Activated naive CD4-positive, alpha-beta T cell treated with anti-CD3 and anti-CD28 coated beads, Interleukin-2, amount 50 U/mL, for 72 hours (primary cell): ENCODE measurements around the gene KLHDC8B. TPM values are rescaled to one million over a fixed set of nuclear protein-coding genes. Genes with fewer than 3 reads are reported as not detected.

Experiments used
- ATAC-seq, 2 donors: fragments of 150-1000 bp; cut with Tn5 transposase; 2 replicates each; pipeline ENCODE4 v1.10.0; 2021; ENCODE audit warnings: mild to moderate bottlenecking in 2 of 2, moderate library complexity in 2 of 2
- DNase-seq, 2 donors: peaks; one replicate each; pipeline ENCODE4 v3.0.0; 2021 to 2022; ENCODE audit warnings: low spot score in 2 of 2
- H3K27ac Mint-ChIP-seq, 2 donors: one replicate each; pipeline ENCODE4 v1.8.0; 2022; ENCODE audit warnings: mild to moderate bottlenecking in 2 of 2, mixed read lengths in 2 of 2
- H3K36me3 Mint-ChIP-seq, 2 donors: one replicate each; pipeline ENCODE4 v1.8.0; 2022; ENCODE audit warnings: mixed read lengths in 2 of 2
- H3K9me3 Mint-ChIP-seq, 2 donors: one replicate each; pipeline ENCODE4 v1.8.0; 2022; ENCODE audit warnings: mixed read lengths in 2 of 2
- total RNA-seq, 2 donors: library from RNA; stranded (reverse); gene quantifications; one replicate each; pipeline ENCODE4 v1.2.3, GENCODE V29; 2022

The KLHDC8B gene
- total RNA-seq: 1 to 10 TPM; 3.1 to 4.9 TPM

DNA sequence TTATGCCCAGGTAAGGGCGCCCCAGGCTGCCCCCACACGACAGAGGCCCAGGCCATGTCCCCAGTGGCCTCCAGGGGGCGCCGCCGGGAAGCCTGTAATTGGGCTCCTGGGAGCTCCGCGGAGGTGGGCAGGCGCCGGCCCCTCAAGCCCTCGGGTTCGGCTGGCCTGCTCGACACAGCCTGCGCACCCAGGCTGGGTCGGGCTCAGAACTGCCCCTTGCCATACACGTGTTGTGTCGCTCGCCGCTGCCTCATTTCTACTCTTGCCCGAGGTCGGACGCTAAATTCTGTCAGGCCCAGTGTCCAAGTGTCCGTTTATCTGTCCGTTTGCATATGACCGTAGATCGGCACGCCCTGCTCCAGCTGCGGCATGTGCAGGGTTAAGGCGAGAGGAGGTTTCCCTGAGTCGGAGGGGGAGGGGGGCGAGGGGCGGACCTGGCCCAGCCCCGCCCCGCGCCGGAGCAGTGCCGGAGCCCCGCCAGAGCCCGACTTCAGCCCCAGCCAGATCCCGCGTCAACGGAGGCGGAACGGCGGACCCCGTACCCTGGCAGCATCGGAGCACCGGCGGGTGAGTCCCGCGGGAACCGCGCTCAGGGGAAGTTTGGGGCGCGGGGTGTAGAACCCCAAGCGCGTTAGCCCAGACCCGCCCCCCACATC, at the start of gene KLHDC8B:
Gene KLHDC8B (plus strand): TSS at position 480 of the 656 bp plus-strand sequence. CDS start 1,172 bp downstream, outside the sequence.
- peak; percentile 84 to 87 for ATAC-seq
- Mint-ChIP-seq H3K27ac (peak within 1 kb of the TSS; percentile 70 to 90), H3K9me3 (no peaks in the 10 kb centered on the region), H3K36me3 (peaks cover 0 to 7% of the 10 kb centered on the region in 2 donors)
- DNase-seq: peak; percentile 81 to 96

DNA sequence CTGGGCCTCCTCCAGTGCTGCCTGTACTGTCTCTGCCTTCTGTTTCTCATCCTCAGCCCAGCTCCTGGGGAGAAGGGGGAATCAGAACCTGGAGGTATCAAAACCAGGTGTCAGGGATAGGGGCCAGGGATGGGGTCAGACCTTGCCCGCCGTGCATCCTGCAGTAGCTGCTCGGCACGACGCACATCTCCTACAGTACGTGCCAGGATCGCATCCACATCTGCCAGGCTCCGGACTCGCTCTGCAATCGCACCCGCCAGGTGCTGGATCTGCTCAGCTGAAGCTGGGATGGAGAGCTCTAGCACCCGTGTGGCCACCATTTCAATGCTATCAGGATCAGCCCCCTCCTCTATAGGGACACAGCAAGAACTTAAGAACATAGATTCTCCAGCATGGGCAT, 49.4 kb upstream of the KLHDC8B start:
- no peaks in the 10 kb centered on the region for H3K9me3 Mint-ChIP-seq
- H3K36me3 Mint-ChIP-seq: peaks cover 0 to 6% of the 10 kb centered on the region in 2 donors
- ATAC-seq: no peak
- DNase-seq: no peak
- H3K27ac Mint-ChIP-seq: peak overlapping the region; percentile 77 to 90

DNA sequence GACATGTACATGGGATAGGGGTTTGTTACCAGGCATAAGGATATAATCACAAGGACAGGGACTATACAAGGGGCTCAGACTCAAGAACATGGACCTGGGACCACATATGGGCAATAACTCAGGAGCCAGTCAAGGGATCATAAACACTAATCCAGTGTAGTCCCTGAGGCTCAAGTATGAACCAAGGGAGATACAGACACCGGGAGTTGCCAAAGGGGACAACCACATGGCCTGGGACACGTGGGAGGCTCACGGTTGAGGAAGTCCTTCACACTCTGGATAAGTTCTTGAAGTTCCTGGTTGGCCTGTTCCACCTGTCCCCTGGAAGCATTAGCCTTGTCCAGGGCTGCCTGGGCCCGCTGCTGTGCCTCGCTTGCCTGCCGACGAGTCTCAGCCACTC, 48.9 kb upstream of the KLHDC8B start:
- peaks cover 0 to 6% of the 10 kb centered on the region in 2 donors for H3K36me3 Mint-ChIP-seq
- DNase-seq (no peak), ATAC-seq (no peak)
- no peaks in the 10 kb centered on the region for H3K9me3 Mint-ChIP-seq
- peak overlapping the region in 1 of 2 donors; percentile 90 for H3K27ac Mint-ChIP-seq

DNA sequence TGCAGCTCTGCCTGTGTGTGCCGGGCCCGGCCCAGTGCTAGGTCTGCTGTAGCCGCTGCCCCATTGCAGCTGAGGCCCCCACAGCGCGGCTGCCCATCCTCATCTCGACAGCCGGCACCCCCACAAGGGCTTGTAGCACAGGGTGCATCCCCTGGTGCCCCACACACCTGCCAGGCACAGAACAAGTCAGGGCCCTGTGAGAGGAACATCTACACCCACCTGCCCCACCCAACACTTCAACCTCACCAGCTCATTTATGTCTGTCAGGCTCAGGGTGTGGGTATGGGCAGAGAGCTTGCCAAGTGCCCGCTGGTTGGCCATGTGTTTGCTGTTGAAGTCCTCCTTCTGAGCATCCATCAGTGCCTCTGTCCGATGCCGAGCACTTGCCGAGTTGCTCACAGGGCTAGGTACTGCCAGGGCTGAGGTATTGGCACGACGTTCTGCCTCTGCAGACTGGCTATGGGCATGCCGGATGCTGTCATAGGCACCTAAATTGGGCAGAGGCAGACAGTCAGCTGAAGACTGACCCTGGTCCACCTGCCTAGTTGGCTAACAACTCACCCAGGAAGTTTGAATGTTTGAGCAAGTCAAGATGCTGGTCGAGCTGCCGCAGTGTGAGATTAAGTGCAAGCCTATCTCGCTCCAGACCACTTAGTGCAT, 48.4 kb upstream of the KLHDC8B start:
- no peak for DNase-seq
- Mint-ChIP-seq H3K9me3 (no peaks in the 10 kb centered on the region), H3K36me3 (peaks cover 0 to 6% of the 10 kb centered on the region in 2 donors), H3K27ac (no peak overlapping the region)
- ATAC-seq: no peak

DNA sequence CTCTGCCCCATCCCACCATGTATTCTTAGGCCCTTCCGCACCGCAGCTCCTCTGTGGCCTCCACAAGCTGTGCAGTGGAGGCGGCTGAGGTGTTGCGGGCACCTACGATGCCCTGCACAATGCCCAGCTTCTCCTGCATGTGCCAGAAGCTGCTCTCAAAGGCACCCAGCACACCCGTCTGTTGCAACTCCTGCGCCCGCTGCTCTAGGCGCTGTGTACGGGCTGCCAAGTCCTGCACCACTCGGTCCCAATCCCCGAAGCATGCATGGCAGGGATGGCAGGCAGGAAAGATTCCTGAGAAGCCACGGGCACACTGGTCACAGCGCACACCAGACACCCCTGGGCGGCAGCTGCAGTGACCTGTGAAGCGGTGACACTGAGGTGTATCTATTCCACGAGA, 47.7 kb upstream of the KLHDC8B start:
- no peak for DNase-seq
- peaks cover 0 to 5% of the 10 kb centered on the region in 2 donors for H3K36me3 Mint-ChIP-seq
- no peaks in the 10 kb centered on the region for H3K9me3 Mint-ChIP-seq
- H3K27ac Mint-ChIP-seq: no peak overlapping the region
- ATAC-seq: no peak

DNA sequence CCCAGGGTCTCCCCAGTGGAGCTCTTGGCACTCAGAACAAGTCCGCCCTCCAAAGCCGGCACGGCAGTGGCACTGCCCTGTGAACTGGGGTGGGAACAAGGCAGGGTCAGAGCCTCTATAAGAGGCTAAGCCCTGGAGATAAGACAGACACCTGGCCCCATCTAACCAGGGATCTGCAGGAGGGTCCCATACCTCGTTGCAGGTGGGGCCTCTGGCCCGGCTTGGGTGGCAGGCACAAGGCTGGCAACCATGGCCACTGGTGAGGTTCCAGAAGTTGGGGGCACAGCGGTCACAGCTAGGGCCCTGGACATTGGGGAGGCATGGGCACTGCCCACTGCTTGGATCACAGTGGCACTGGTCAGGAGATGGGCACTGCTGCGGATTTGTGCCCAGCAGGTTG, 47.2 kb upstream of the KLHDC8B start:
- H3K36me3 Mint-ChIP-seq: peaks cover 0 to under 1% of the 10 kb centered on the region in 2 donors
- no peaks in the 10 kb centered on the region for H3K9me3 Mint-ChIP-seq
- ATAC-seq (no peak), DNase-seq (no peak)
- H3K27ac Mint-ChIP-seq: no peak overlapping the region

DNA sequence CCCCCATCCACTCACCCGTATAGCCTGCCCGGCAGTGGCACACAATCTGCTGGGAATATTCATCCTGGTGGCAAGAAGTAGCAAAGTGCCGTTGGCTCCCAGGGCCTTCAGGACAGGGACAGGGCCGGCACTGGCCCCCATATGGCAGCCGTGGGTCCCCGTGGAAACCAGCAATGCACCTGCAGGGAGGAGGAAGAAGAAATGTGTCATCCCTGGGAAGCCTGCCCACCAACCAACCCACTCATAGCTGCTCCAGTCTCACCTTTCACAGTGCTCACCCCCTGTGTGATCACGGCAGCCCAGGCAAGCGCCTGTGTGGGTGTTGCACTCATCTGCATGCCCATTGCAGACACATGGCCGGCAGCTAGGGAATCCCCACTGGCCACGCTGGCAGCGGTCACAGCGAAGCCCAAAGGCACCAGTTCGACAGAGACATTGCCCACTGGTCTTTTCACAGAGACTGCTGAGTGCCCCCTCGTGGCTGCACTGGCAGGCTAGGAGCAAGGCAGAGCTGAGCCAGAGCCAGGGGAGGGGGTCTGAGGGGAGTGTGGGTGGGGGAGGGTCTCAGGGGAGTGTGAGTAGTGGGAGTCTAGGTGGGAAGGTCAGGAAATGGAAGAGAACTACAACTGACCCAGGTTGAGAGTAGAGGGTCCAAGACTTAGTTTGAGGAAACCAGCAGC, 46.3 kb upstream of the KLHDC8B start:
- ATAC-seq (no peak), DNase-seq (no peak)
- Mint-ChIP-seq H3K9me3 (no peaks in the 10 kb centered on the region), H3K36me3 (no peaks in the 10 kb centered on the region), H3K27ac (peak overlapping the region in 1 of 2 donors; percentile 61)

DNA sequence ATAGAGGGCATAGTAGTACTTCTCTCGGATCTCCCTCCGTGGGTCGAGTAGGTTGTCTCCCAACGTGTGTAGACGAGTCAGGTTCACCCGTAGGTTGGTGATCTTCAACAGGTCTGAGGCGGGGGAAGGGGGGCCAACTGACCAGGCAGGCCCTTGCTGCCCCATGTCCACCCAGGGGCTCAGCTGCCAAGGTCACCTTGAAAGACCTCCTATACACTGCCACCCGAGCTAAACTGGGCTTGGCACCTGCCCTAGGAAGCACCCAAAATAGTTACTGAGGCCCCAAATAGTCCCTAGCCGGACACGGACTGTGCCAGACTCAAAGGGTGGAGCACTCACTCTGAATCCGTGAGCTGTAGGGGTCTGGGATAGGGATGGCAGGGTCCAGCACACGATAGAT, 40.4 kb upstream of the KLHDC8B start:
- Mint-ChIP-seq H3K36me3 (no peaks in the 10 kb centered on the region), H3K27ac (no peak overlapping the region), H3K9me3 (no peaks in the 10 kb centered on the region)
- DNase-seq (no peak), ATAC-seq (no peak)

DNA sequence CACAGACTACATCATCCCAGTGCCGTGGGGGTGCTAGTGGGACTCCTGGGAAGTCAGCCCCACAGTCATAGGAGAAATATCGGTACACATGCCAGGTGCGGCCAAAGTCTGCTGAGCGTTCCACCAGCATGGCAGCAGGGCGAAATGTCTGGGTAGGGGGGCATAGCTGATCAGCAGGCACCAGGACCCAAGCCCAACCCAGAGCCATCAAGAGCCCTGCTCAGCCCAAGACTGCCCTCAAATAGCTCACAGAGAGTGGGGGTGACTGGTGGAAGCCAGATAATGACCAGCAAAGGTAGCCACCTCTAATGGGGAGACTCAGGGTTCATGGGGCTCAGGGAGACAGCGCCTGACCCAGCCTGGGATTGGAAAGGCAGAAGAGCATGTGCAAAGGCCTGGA, 39.8 kb upstream of the KLHDC8B start:
- DNase-seq: no peak
- Mint-ChIP-seq H3K36me3 (no peaks in the 10 kb centered on the region), H3K27ac (no peak overlapping the region), H3K9me3 (no peaks in the 10 kb centered on the region)
- no peak for ATAC-seq

DNA sequence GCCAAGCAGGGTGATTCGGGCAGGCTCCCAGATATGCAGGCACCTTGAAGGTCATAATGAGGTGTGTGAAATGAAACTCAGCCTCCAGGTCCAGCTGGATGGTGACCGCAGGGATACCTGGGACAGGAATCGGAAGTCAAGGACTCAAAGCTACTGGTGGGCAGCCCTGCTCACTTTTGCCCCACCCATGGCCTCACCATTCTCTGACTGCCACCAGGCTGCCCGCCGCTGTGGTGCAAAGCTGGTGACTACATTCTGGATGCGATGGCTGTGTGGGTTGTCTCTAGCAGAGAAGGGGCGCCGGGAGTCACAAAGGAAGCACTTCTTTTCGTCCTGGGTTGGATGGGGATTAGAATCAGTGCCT, 39.3 kb upstream of the KLHDC8B start:
- Mint-ChIP-seq H3K36me3 (no peaks in the 10 kb centered on the region), H3K9me3 (no peaks in the 10 kb centered on the region), H3K27ac (no peak overlapping the region)
- DNase-seq (no peak), ATAC-seq (no peak)

DNA sequence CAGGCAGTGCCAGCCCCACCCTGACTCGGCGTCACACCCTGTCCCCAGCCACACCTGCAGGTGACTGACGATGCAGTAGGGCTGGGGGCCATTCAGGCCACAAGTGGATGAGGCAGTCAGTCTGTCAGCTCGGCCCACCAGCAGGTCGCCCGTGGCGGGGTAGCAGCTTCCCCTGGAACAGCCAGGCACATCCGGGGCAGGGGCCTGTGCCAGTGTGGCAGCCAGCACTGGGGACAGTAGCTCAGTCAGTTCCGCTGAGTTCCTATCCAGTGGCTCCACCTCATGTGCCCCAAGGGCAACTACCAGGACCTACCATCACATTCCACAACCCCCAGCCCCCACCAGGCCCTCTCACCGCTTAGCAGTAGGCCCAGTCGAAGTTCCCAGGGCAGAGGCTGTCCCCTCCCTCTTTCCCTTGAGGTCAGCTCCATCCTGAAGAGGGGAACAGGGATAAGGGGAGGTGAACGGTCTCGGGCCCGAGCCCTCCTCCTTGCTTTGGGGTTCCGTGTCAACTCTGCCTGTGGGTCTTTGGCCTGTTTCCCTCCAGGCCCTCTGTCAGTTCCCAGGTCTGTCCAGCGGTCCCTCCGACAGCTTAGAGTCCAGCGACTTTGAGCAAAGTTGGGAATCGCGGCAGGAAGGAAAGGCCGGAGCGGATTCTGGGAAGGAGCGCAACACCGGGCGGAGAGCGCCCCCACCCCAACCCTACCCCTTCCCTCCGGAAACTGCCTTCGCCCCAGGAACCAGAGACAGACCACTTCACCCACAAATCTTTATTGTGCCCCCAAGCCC, 38.8 kb upstream of the KLHDC8B start, which contains the start of gene LAMB2:
Gene LAMB2 (minus strand): TSS at position 614 of the 789 bp plus-strand sequence. CDS start 183 bp downstream, at position 431.
- DNase-seq (no peak), ATAC-seq (no peak)
- Mint-ChIP-seq H3K9me3 (no peaks in the 10 kb centered on the region), H3K36me3 (no peaks in the 10 kb centered on the region), H3K27ac (no peak within 1 kb of the TSS)

DNA sequence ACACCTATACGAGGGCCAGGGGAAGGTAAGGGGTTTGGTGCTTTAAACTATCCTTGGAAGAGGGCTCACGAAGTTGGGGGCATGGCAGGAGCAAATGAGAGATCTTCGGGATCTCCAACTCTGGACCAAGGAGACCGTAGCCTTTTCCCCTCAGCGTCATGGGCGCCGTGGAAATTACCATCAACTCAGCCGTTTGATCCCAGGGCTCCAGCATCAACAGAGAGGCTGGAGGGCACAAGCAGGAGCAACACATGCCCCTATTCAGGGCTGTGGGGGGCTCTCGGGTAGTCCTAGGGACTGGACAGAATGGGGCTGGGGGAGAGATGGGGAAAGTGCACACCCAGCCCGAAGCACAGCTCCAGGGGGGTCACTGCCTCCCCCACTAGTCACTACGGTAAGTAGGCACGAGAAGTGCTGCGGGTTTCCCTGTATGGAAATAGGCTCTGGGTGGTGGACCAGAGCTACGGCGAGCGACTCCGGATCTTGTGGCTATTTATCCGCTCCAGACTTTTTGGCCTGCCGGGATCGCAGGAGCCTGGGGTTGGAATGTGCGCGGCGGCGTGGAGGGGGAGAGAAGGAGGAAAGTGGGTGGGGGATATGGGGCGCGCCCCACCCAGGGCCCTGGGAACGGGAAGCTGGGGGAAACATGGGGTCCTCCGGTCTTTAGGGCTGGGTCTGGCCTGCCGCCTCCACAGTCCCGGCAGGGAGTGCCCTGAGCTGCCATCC, 38.0 kb upstream of the KLHDC8B start:
- ATAC-seq: no peak
- no peak overlapping the region for H3K27ac Mint-ChIP-seq

DNA sequence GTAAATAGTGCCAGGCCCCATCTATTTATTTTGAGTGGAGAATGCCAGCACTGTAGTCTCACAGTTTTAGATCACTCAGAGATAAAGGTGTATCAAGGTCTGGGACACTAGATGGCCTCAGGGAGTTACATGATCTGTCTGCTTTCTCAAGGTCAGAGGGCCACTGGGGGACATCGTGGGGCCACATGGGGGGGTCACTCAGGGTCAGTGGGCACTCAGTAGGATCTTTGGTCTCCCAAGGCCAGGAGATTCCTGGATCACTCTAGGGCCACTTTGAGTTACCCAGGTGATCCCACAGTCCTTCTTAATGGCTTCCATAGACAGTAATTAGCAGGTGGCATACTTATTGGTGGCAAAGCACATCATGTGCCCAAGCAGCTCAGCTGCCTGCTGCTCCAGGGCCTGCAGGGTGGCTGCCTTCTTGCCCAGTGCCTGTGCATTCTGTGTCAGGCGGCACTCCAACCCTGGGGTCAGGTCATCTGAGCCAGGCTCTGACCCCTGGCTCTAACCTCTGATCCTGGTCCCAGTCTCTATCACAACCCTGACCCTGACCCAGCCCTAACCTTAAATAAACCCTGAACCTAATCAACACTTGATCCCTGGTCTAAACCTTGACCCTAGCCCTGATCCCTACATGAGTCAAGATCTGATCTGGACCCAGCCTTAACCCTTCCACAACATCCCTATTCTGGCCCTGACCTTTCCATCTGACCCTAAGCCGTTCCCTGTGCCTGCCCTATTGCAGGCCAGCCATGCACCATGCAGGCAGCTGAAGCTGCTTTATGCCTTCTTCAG, 36.7 kb upstream of the KLHDC8B start:
- ATAC-seq (no peak), DNase-seq (no peak)
- Mint-ChIP-seq H3K9me3 (no peaks in the 10 kb centered on the region), H3K36me3 (no peaks in the 10 kb centered on the region), H3K27ac (no peak overlapping the region)

More for the DNA sequence above, 38.0 kb upstream of the KLHDC8B start:
- Mint-ChIP-seq H3K36me3 (no peaks in the 10 kb centered on the region), H3K9me3 (no peaks in the 10 kb centered on the region)
- DNase-seq: no peak

DNA sequence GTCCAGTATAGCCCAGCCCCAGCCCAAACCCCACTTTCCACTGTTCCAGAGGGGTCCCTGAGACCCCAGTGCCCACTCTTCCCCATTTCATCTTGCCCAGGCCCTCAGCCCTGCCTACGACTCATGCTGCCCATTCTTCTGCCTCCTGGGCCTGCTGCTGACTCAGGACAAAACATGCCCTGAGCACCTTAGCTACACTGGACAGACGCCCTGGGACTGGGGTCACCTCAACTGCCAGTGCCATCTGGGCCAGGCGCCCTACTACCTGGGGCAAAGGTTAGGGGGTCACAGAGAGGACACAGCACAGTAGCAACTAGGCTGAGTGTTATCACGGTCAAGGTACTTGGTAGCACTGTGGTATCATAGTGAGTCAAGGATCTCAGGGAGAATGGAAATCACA, 35.9 kb upstream of the KLHDC8B start:
- ATAC-seq: no peak
- DNase-seq: no peak
- no peaks in the 10 kb centered on the region for H3K9me3 Mint-ChIP-seq
- H3K27ac Mint-ChIP-seq: no peak overlapping the region
- no peaks in the 10 kb centered on the region for H3K36me3 Mint-ChIP-seq

DNA sequence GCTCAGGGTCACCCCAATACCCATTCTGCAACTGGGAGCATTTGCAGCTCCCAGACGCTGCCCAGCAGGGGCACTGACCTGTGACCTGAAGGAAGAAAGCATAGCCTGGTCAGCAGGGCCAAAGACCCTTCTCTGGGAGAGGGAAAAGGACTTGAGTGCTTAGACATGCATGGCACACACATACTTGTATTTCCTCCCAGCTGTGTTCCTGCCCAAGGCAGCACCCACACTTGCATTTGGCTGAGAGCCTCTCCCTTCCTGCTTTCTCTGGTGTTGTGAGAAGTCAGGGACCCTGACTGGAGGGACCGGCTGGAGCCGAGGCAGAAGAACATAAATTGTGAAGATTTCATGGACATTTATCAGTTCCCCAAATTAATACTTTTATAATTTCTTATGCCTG, 31.3 kb upstream of the KLHDC8B start:
- DNase-seq (no peak), ATAC-seq (no peak)
- no peaks in the 10 kb centered on the region for H3K36me3 Mint-ChIP-seq
- H3K27ac Mint-ChIP-seq: no peak overlapping the region
- H3K9me3 Mint-ChIP-seq: no peaks in the 10 kb centered on the region

DNA sequence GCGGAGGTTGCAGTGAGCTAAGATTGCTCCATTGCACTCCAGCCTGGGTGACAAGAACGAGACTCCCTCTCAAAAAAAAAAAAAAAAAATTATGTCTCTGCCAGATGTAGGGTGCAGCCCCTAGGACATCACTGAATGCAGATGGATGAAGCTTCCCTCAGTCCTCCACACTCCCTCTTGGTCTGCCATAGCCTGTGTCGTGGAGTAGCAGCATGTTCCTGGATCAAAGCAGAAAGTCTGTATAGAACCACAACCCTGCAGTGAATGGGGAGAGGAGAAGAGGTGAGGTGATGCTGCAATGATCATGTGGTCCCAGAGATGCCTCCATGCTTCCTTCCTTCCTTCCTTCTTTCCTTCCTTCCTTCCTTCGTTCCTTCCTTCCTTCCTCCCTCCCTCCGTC, 23.2 kb upstream of the KLHDC8B start:
- no peaks in the 10 kb centered on the region for H3K9me3 Mint-ChIP-seq
- no peaks in the 10 kb centered on the region for H3K36me3 Mint-ChIP-seq
- no peak overlapping the region for H3K27ac Mint-ChIP-seq
- DNase-seq (no peak), ATAC-seq (no peak)
